Astrocyte (in vitro differentiated cells and primary cell): Measurements from ENCODE around the gene OSBPL9.

Source experiments
- EZH2 ChIP-seq: IDR thresholded peaks from 2 replicates; pipeline ENCODE4 v1.6.1; 2012; ENCODE audit warnings: mild to moderate bottlenecking, low read length, inconsistent platforms; ENCODE audit not compliant: insufficient read depth
- TF ChIP-seq, protein P1 (sequence below): IDR thresholded peaks from 2 replicates; pipeline ENCODE4 v1.5.1; 2011; ENCODE audit warnings: low read depth, mild to moderate bottlenecking, inconsistent platforms, low read length, moderate library complexity; ENCODE audit not compliant: insufficient read depth

GRCh38 chr1:51663105-51663504, 46.2 kb downstream of the OSBPL9 start:
- TF ChIP-seq, protein P1, sequence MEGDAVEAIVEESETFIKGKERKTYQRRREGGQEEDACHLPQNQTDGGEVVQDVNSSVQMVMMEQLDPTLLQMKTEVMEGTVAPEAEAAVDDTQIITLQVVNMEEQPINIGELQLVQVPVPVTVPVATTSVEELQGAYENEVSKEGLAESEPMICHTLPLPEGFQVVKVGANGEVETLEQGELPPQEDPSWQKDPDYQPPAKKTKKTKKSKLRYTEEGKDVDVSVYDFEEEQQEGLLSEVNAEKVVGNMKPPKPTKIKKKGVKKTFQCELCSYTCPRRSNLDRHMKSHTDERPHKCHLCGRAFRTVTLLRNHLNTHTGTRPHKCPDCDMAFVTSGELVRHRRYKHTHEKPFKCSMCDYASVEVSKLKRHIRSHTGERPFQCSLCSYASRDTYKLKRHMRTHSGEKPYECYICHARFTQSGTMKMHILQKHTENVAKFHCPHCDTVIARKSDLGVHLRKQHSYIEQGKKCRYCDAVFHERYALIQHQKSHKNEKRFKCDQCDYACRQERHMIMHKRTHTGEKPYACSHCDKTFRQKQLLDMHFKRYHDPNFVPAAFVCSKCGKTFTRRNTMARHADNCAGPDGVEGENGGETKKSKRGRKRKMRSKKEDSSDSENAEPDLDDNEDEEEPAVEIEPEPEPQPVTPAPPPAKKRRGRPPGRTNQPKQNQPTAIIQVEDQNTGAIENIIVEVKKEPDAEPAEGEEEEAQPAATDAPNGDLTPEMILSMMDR, result no peak
- TF ChIP-seq EZH2, result no peak
